IPS-20b (cell line): ENCODE data around the gene SFN.
"Not testable (repeated sequence)": the region's sequence is repeated elsewhere in the genome, so short reads cannot be mapped to it uniquely, and the experiment has no call there.

Experiments
- H3K27ac ChIP-seq: one replicate; pipeline ENCODE4 v1.5.1; 2013; ENCODE audit warnings: low read length
- H3K27me3 ChIP-seq: 2 replicates; pipeline ENCODE4 v1.6.1; 2013; ENCODE audit warnings: mild to moderate bottlenecking, low read length, inconsistent platforms; ENCODE audit not compliant: insufficient read depth
- H3K36me3 ChIP-seq: 2 replicates; pipeline ENCODE4 v1.6.1; 2013; ENCODE audit warnings: low read depth, mild to moderate bottlenecking, inconsistent platforms, low read length, moderate library complexity; ENCODE audit not compliant: insufficient read depth
- H3K4me1 ChIP-seq: 2 replicates; pipeline ENCODE4 v1.6.1; 2013; ENCODE audit warnings: mild to moderate bottlenecking, control low read depth, inconsistent platforms, low read length, moderate library complexity; ENCODE audit not compliant: insufficient read depth
- H3K4me3 ChIP-seq: 2 replicates; pipeline ENCODE4 v1.5.1; 2013; ENCODE audit warnings: mild to moderate bottlenecking, low read length, inconsistent platforms
- H3K9ac ChIP-seq: 2 replicates; pipeline ENCODE4 v1.6.1; 2013; ENCODE audit warnings: low read depth, mild to moderate bottlenecking, inconsistent platforms, low read length, moderate library complexity
- H3K9me3 ChIP-seq: 2 replicates; pipeline ENCODE4 v1.6.1; 2013; ENCODE audit warnings: mild to moderate bottlenecking, low read depth, low read length, inconsistent platforms; ENCODE audit not compliant: insufficient read depth

SFN gene

GRCh38 chr1:26881611-26882010 lies 18.7 kb downstream of the SFN start:
- not testable (repeated sequence) for H3K9me3 ChIP-seq, H3K4me1 ChIP-seq, H3K27me3 ChIP-seq, H3K27ac ChIP-seq, H3K4me3 ChIP-seq, H3K9ac ChIP-seq
- peaks cover 82% of the 10 kb centered on the region for H3K36me3 ChIP-seq

GRCh38 chr1:26882696-26883463 lies 19.9 kb downstream of the SFN start:
- no peaks in the 10 kb centered on the region for H3K9me3 ChIP-seq
- H3K27ac ChIP-seq = no peak overlapping the region
- no peak overlapping the region for H3K4me3 ChIP-seq
- H3K36me3 ChIP-seq = peaks cover 78% of the 10 kb centered on the region
- H3K4me1 ChIP-seq = no peaks in the 10 kb centered on the region
- H3K27me3 ChIP-seq = no peaks in the 10 kb centered on the region
- no peak overlapping the region for H3K9ac ChIP-seq

- Histone ChIP-seq H3K27ac (no peak overlapping the region), H3K9ac (no peak overlapping the region), H3K27me3 (no peaks in the 10 kb centered on the region), H3K9me3 (no peaks in the 10 kb centered on the region), H3K4me3 (no peak overlapping the region), H3K36me3 (peaks cover 60% of the 10 kb centered on the region), H3K4me1 (no peaks in the 10 kb centered on the region)
Observed at GRCh38 chr1:26887125-26887524, 24.2 kb downstream of the SFN start.

- Histone ChIP-seq H3K4me1 (no peaks in the 10 kb centered on the region), H3K9ac (no peak overlapping the region), H3K27me3 (no peaks in the 10 kb centered on the region), H3K4me3 (no peak overlapping the region), H3K9me3 (no peaks in the 10 kb centered on the region), H3K36me3 (peaks cover 60% of the 10 kb centered on the region), H3K27ac (no peak overlapping the region)
Observed at GRCh38 chr1:26888231-26888630, 25.3 kb downstream of the SFN start.

GRCh38 chr1:26889551-26890466 lies 26.9 kb downstream of the SFN start, which contains the start of gene GPN2:
Gene GPN2 (minus strand): TSS chr1:26890283. CDS start chr1:26890096, 187 bp downstream.
- Histone ChIP-seq H3K4me3 (peak within 1 kb of the TSS; percentile 81), H3K27ac (no peak within 1 kb of the TSS), H3K27me3 (no peaks in the 10 kb centered on the region), H3K9ac (peak within 1 kb of the TSS; percentile 93), H3K9me3 (no peaks in the 10 kb centered on the region), H3K4me1 (no peaks in the 10 kb centered on the region), H3K36me3 (peaks cover 59% of the 10 kb centered on the region)

- Histone ChIP-seq H3K27ac (no peak overlapping the region), H3K9me3 (no peaks in the 10 kb centered on the region), H3K4me1 (no peaks in the 10 kb centered on the region), H3K36me3 (peaks cover 59% of the 10 kb centered on the region), H3K27me3 (no peaks in the 10 kb centered on the region), H3K4me3 (peak overlapping the region; percentile 81), H3K9ac (peak overlapping the region; percentile 93)
Observed at GRCh38 chr1:26890467-26890796, 27.5 kb downstream of the SFN start.

- Histone ChIP-seq H3K4me3 (no peak overlapping the region), H3K36me3 (peaks cover 49% of the 10 kb centered on the region), H3K9me3 (no peaks in the 10 kb centered on the region), H3K9ac (no peak overlapping the region), H3K27ac (no peak overlapping the region), H3K4me1 (peaks cover 4% of the 10 kb centered on the region), H3K27me3 (no peaks in the 10 kb centered on the region)
Observed at GRCh38 chr1:26894263-26894662, 31.3 kb downstream of the SFN start.

- Histone ChIP-seq H3K27me3 (no peaks in the 10 kb centered on the region), H3K27ac (no peak overlapping the region), H3K36me3 (peaks cover 45% of the 10 kb centered on the region), H3K4me3 (no peak overlapping the region), H3K9ac (no peak overlapping the region), H3K9me3 (no peaks in the 10 kb centered on the region), H3K4me1 (peaks cover 6% of the 10 kb centered on the region)
Observed at GRCh38 chr1:26897351-26897750, 34.4 kb downstream of the SFN start.

GRCh38 chr1:26900001-26900814 lies 37.3 kb downstream of the SFN start, which contains the start of gene GPATCH3:
Gene GPATCH3 (minus strand): TSS chr1:26900467. CDS start chr1:26900442, 25 bp downstream.
- peak within 1 kb of the TSS; percentile 74 for H3K27ac ChIP-seq
- H3K9me3 ChIP-seq = no peaks in the 10 kb centered on the region
- peak within 1 kb of the TSS; percentile 96 for H3K9ac ChIP-seq
- peak within 1 kb of the TSS; percentile 93 for H3K4me3 ChIP-seq
- peaks cover 17% of the 10 kb centered on the region for H3K36me3 ChIP-seq
- H3K27me3 ChIP-seq = no peaks in the 10 kb centered on the region
- H3K4me1 ChIP-seq = peaks cover 6% of the 10 kb centered on the region

GRCh38 chr1:26900815-26901511 lies 38.0 kb downstream of the SFN start:
- peaks cover 6% of the 10 kb centered on the region for H3K4me1 ChIP-seq
- H3K36me3 ChIP-seq = peaks cover 11% of the 10 kb centered on the region
- H3K9me3 ChIP-seq = no peaks in the 10 kb centered on the region
- H3K27me3 ChIP-seq = no peaks in the 10 kb centered on the region
- H3K27ac ChIP-seq = peak overlapping the region; percentile 74
- peak overlapping the region; percentile 96 for H3K9ac ChIP-seq
- H3K4me3 ChIP-seq = peak overlapping the region; percentile 93
